Stimulated activated CD8-positive, alpha-beta memory T cell treated with anti-CD3 and anti-CD28 coated beads, Interleukin-2, amount 100 ng/mL, for 1 hour (primary cell): ENCODE data around the gene PRPH.
"Not testable (repeated sequence)": the region's sequence is repeated elsewhere in the genome, so short reads cannot be mapped to it uniquely, and the experiment has no call there.

ENCODE experiments used
- DNase-seq, 2 donors: peaks; one replicate each; pipeline ENCODE4 v3.0.0-alpha.2; 2020; ENCODE audit warnings: low read depth in 2 of 2

The PRPH gene

DNA sequence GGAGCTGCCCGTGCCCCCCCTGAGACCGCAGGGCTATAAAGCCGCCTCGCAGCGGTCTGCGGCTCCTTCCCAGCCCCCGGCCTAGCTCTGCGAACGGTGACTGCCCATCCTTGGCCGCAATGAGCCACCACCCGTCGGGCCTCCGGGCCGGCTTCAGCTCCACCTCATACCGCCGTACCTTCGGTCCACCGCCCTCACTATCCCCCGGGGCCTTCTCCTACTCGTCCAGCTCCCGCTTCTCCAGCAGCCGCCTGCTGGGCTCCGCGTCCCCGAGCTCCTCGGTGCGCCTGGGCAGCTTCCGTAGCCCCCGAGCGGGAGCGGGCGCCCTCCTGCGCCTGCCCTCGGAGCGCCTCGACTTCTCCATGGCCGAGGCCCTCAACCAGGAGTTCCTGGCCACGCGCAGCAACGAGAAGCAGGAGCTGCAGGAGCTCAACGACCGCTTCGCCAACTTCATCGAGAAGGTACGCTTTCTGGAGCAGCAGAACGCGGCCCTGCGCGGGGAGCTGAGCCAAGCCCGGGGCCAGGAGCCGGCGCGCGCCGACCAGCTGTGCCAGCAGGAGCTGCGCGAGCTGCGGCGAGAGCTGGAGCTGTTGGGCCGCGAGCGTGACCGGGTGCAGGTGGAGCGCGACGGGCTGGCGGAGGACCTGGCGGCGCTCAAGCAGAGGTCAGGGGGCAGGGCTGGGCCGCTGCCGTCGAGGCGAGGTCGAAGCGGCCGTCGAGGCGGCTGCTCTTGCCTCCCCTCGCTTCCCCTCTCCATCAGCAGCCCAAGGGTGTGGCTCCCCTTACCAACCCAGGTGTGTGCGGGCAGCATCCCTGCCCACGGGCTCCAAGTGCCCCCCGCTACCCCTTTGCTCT is at the start of gene PRPH:
Gene PRPH, plus strand, starts transcription at position 66 of the 855 bp plus-strand sequence. Its CDS starts 54 bp downstream, at position 120.
- no peak for DNase-seq

DNA sequence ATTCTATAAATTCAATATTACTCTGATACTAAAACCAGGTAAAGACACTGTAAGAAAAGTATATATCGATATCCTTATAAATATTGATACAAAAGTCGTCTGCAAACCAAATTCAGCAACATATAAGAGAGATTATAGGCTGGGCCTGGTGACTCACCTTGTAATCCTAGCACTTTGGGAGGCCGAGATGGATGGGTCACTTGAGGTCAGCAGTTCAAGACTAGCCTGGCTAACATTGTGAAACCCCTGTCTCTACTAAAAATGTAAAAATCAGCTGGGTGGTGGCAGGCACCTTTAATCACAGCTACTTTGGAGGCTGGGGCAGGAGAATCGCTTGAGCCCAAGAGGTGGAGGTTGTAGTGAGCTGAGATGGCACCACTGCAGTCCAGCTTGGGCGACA is 43.6 kb upstream of the PRPH start:
- DNase-seq = no peak

DNA sequence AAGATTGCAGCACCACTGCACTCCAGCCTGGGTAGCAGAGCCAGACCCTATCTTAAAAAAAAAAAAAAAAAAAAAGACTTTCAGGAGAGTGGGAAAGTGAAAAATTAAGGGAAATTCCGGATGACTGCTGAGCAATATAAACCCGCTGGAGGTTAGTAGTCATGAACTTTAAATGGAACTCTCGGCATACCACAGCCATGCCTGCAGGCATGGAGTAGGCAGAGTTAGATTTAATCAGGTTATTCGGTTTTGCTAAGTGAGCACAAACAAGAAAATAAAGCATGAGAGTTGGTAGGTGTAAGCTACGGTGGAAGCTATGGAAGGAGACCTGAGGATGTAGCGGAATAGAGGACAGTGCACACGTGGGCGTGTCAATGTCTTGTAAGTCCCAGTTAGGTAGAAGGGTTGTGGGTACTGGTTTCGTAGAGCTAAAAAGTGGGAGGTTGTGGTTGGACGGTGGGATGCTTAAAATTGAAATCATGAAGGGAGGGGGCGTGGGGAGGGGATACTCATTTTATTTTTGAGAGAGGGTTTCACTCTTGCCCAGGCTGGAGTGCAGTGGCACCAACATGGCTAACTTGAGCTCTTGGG is 41.8 kb upstream of the PRPH start:
- DNase-seq = no peak

DNA sequence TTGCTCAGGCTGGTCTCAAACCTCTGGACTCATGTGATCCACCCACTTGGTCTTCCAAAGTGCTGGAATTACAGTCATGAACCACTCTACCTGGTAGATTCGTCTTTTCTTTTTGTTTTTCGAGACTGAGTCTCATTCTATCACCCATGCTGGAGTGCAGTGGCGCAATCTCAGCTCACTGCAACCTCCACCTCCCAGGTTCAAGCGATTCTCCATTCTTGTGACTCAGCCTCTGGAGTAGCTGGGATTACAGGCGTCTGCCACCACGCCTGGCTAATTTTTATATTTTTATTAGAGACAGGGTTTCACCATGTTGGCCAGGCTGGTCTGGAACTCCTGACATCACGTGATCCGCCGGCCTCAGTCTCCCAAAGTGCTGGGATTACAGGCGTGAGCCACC is 39.5 kb upstream of the PRPH start:
- DNase-seq = not testable (repeated sequence)

DNA sequence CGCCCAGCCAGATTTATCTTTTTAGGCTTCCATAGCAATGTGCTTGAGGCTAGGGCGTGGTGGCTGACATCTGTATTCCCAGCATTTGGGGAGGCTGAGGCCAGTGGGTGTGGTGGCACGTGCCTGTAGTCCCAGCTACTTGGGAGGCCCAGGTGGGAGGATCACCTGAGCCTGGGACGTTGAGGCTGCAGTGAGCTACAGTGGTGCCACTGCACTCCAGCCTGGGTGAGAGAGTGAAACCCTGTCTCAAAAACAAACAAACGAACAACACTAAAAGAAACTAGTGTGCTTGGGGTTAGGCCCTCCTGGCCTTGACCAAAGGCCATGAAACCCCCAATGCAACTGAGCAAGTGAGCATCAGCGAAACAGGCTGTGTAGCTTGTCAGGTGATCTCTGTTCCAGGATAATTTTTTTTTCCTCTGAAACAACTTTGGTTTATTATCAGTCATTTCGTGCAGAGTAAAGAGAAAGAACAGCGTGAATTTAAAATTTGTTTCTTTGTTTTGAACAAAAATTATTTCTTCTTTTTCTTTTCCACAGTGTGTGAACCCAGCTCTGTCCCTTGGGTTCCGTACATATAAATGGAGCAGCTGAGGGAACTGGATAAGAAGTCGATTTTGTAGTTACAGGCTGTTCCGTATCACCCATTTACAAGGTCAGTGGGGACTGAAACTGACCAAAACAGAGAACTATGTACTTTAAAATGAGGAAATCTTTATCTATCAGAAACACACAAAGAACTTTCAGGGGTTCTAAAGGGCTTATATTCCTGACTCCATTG is 38.9 kb upstream of the PRPH start:
- DNase-seq = no peak

DNA sequence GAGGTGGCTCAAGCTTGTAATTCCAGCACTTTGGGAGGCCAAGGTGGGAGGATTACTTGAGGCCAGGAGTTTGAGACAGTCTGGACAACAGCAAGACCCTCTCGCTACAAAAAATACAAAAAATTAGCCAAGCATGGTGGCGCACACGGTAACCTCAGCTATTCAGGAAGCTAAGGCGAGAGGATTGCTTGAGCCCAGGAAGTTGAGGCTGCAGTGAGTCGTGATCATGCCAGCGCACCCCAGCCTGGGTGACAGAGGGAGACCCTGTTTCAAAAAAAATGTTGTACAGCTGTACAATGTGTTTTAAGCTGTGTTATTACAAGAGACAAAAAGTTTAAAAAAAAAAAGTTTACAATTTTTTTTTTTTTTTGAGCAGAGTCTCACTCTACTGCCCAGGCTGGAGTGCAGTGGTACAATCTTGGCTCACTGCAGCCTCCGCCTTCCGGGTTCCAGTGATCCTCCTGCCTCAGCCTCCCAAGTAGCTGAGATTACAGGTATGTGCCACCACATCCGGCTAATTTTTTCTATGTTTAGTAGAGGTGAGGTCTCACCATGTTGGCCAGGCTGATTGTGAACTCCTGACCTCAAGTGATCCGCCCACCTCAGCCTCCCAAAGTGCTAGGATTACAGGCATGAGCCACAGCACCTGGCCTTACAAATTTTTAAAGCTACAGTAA is 37.3 kb upstream of the PRPH start:
- DNase-seq = not testable (repeated sequence)

DNA sequence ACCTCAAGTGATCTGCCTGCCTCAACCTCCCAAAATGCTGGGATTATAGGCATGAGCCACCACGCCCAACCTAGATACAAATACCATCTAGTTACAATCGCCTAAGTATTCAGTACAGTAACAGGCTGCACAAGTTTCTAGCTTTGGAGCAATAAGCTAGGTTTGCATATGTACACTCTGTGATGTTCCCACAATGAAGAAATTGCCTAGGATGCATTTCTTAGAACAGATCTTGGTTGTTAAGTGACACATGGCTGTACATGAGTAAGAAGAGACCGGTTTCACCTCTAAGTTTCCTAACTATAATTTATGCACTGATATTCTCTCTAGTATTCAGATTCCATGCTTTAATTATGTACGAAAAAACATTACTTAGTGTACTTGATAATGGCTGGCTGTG is 35.5 kb upstream of the PRPH start:
- DNase-seq = no peak

DNA sequence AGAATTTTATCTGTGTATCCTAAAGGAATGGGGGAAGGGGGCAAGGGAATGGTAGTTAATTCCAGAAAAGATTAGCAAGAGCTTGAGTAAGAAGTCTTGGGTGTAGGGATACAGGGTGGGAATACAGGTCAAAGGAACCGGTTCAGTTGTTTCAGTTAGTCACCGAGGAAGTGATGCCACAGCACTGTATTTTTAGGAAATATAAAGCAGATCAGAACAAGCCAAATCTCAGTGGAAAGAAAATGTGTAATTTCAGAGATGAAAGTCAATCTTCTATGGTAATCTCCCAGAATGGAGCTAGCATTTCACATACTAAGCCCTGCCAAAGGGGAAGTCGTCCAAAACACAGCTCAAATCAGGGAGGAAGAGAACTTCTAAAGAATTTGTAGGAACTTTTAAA is 34.8 kb upstream of the PRPH start:
- no peak for DNase-seq

DNA sequence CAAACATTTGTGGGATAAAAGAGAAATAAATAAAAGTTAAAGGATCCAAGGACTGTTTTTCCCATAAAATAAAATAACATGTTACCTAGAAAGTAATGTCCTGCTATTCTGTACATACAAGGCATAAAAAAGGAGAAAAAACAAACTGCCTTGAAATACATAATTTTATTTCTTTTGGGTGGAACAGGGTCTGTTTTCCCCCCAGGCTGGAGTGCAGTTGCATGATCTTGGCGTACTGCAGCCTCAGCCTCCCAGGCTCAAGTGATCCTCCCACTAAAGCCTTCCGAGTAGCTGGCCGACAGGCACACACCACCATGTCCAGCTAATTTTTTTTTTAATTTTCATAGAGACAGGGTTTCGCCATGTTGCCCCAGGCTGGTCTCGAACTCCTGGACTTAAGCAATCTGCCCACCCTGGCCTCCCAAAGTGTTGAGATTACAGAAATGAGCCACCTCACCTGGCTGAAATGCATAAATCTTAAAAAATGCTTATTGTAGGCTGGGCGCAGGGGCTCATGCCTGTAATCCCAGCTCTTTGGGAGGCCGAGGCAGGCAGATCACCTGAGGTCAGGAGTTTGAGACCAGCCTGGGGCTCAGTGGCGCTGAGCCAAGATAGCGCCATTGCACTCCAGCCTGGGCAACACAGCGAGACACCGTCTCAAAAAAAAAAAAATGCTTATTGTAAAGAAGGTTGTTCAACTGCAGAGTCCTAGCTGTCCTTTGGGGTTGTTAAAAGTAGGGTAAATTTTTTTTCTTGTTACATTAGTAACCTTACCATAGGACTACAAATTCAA is 34.2 kb upstream of the PRPH start:
- DNase-seq = no peak

DNA sequence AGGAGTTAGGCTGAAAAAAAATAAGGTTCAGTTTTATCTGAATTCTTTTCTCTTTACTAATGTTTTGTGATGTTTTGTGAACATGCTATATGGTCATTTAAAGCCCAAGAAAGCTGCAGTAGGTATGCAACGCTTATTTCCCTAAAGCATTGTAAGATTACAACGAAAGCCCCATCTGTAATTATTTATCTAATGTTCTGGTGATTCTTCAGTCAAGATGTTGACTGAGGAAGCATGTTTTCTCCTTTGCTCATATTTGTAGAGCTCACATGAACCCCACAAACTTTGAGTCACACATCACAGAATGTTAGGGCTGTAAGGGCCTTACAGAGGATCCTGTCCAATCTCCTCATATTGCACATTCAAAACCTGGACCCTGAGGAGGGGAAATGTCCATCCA is 33.2 kb upstream of the PRPH start:
- DNase-seq = no peak

DNA sequence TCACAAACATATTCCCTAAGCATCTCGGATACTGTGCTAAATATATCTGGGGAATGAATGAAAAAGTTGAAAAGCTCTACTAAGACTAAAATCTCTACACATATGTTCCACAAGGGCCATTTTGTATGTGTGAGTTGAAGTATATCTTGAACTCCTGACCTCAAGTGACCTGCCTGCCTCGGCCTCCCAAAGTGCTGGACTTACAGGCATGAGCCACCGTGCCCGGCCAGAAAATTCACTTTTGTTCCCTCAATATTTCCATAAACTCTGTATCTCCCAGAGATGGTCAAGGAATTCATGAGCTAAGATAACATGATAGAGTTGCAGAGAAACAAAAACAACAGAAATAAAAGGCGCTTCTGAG is 31.6 kb upstream of the PRPH start:
- DNase-seq = no peak

DNA sequence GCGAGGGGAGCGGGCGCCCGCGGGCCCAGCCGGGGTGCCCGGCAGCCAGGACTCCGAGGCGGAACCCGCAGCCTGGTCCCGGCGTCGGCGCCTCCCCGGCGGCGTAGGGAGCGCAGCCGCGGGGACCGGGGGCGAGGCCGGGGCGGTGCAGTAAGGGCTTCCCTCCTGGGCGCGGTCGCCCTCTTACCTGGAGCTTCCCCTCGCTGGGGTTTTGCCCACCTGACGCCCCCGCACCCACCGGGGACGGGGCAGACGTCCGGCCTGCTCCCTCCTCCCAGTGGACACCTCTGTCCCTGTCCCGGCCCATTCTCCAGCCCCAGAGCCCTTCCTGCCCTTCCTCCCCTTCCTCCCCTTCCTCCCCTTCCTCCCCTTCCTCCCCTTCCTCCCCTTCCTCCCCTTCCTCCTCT is 30.5 kb upstream of the PRPH start:
- peak in 1 of 2 donors; percentile 20 for DNase-seq

DNA sequence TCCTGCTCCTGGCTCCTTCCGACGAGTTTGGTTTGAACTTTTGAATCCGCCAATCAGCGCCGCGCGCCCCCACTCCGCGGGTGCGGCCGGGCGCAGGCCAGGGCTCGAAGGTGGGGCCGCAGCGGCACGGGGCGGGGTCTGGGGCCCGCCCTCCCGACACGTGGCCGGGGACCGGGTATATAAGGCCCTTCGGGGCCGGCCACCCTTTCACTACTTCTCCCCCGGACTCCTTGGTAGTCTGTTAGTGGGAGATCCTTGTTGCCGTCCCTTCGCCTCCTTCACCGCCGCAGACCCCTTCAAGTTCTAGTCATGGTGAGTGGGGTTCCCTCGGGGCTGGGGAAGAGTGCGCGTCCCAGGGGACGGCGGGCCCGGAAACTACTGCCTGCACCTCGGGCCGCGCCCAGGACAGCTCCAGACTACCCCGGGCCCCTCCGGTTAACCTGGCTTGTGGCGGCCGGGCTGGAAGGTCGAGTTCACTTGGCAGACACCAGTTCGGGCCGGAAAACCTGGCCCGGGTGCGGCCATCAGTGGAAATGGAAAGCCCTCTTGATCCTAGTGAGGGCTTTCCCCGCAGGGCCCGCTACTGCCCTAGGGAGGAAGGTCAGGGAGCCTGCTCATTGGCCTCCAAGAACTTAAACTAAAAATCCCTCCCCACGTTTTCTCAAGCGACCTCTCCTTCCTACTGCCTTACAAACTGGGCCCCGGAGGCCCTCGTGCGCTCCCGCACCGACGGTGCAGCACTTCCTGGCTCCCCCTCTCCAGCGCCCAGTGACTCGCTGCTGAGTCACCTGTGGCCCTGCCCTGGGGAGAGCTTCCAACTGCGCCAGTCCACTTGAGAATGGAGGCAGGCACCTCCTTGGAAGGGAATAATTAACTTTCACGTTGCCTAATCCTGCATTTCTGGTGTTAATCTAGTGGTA is 29.8 kb upstream of the PRPH start, which contains the start of gene TUBA1C:
Gene TUBA1C, plus strand, starts transcription at position 210 of the 920 bp plus-strand sequence. Its CDS starts 100 bp downstream, at position 310.
- DNase-seq = peak; percentile 71 to 80

DNA sequence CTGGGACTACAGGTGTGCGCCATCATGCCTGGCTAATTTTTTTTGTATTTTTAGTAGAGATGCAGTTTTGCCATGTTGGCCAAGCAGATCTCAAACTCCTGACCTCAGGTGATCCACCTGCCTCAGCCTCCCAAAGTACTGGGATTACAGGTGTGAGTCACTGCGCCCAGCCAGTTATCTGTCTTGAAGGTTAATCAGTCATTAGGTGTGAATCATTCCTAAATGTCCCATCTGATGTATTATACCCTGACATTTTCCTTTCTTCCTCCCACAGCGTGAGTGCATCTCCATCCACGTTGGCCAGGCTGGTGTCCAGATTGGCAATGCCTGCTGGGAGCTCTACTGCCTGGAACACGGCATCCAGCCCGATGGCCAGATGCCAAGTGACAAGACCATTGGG is 25.8 kb upstream of the PRPH start:
- not testable (repeated sequence) for DNase-seq

DNA sequence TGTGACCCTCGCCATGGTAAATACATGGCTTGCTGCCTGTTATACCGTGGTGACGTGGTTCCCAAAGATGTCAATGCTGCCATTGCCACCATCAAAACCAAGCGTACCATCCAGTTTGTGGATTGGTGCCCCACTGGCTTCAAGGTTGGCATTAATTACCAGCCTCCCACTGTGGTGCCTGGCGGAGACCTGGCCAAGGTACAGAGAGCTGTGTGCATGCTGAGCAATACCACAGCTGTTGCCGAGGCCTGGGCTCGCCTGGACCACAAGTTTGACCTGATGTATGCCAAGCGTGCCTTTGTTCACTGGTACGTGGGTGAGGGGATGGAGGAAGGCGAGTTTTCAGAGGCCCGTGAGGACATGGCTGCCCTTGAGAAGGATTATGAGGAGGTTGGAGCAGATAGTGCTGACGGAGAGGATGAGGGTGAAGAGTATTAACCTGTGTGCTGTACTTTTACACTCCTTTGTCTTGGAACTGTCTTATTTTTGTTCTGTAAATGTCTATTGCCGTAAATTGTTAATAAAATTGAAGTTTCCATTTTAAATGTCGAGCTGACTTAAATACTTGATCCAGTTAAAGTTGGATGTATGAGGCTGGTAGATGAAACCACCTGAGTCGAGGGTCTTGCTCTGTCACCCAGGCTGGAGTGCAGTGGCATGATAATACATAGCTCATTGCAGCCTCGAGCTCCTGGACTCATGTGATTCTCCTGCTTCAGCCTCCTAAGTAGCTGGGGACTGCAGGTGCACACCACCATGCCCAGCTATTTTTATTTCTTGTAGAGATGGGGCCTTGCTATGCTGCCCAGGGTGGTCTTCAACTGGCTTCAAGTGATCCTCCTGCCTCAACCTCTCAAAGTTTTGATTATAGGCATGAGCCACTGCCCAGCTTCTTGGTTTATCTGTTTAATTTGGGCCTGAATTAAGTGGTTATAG is 21.9 kb upstream of the PRPH start:
- DNase-seq = no peak

DNA sequence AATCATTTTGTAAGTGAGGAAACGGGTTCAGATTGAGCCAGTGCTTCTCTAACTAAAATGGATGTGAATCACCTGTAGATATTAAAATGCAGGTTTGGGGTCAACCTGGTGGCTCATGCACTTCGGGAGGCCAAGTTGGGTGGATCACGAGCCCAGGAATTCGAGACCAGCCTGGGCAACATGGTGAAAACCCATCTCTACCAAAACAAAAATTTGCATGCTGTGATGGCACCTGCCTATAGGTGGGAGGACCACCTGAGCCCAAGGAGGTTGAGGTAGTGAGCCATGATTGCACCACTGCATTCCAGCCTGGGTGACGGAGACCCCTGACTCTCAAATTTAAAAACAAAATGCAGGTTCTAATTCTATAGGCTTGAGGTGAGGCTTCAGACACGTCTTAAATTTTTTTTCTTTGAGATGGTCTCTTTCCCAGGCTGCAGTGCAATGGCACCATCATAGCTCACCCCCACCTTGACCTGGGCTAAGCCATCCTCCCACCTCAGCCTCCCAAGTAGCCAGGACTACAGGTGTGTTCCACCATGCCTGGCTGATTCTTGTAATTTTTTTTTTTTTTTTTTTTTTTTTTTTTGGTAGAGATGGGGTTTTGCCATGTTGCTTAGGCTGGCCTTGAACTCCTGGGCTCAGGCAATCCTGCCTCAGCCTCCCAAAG is 21.1 kb upstream of the PRPH start:
- DNase-seq = no peak

DNA sequence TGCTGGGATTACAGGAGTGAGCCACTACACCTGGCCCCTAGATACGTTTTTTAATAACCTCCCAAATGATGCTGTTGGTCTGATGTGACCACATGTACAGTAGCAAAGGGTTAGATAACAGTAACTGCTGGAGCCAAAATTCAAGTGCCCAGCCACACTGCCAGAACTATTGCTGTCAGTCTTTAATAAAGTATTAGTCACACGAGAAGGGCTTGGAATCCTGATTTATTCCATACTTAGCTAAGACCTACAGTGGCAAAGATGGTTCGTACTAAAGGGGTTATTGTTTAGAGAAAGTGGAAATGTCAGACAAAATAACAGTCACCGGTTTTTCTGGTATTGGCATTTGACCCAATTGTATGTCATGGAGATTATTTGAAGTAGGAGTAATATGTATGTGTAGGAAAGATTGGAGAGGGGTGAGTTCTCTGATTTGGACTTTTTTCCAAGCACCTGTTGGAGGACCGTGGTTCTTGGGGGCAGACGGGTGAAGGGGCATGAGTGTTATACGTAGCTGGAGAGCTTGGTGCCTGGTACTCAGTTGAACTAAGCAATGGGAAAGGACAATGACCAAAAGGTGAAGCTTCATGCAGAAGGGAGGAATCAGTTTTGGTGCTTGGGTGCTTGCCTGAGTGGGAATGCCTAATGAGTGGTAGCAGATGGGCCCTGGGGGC is 20.4 kb upstream of the PRPH start:
- DNase-seq = no peak
